Spleen (tissue), 11 donors: ENCODE results near the gene RNF180. TPM values are rescaled to one million over a fixed set of nuclear protein-coding genes. Genes with fewer than 3 reads are reported as not detected.
"Not testable (repeated sequence)": the region's sequence is repeated elsewhere in the genome, so short reads cannot be mapped to it uniquely, and the experiment has no call there.

Source experiments
- DNase-seq: peaks from one replicate; pipeline ENCODE4 v3.0.0-alpha.2; 2020
- H3K27ac ChIP-seq, 8 donors: fragments of 200-600 bp; sonication (generic) in 7 of 8; 1 replicate in 4 of 8; 2 replicates in 4 of 8; pipeline versions ENCODE4 v1.5.0 to v1.8.0; 2016 to 2021; ENCODE audit warnings: inconsistent platforms in 4 of 8, mild to moderate bottlenecking in 4 of 8, moderate library complexity in 1 of 8
- H3K27me3 ChIP-seq, 7 donors: fragments of 200-600 bp; sonication (generic) in 6 of 7; replicated peaks in 1 of 7; 1 replicate in 4 of 7; 2 replicates in 3 of 7; pipeline versions ENCODE4 v1.5.0 to v1.8.0; 2016 to 2021; ENCODE audit warnings: inconsistent platforms in 3 of 7, mild to moderate bottlenecking in 1 of 7
- H3K36me3 ChIP-seq, 6 donors: fragments of 200-600 bp; sonication (generic) in 5 of 6; 1 replicate in 4 of 6; 2 replicates in 2 of 6; pipeline versions ENCODE4 v1.5.0 to v1.8.0; 2016 to 2021; ENCODE audit warnings: inconsistent platforms in 2 of 6
- H3K4me1 ChIP-seq, 6 donors: fragments of 200-600 bp; sonication (generic) in 5 of 6; 1 replicate in 3 of 6; 2 replicates in 3 of 6; pipeline versions ENCODE4 v1.5.0 to v1.8.0; 2016 to 2021; ENCODE audit warnings: inconsistent platforms in 3 of 6
- H3K4me3 ChIP-seq, 8 donors: fragments of 200-600 bp; sonication (generic) in 7 of 8; 1 replicate in 4 of 8; 2 replicates in 4 of 8; pipeline versions ENCODE4 v1.5.0 to v1.8.0; 2016 to 2021; ENCODE audit warnings: inconsistent platforms in 4 of 8, mild to moderate bottlenecking in 4 of 8, moderate library complexity in 2 of 8
- H3K9me3 ChIP-seq, 8 donors: fragments of 200-600 bp; sonication (generic) in 7 of 8; 1 replicate in 4 of 8; 2 replicates in 4 of 8; pipeline versions ENCODE4 v1.5.0 to v1.8.0; 2016 to 2021; ENCODE audit warnings: inconsistent platforms in 4 of 8
- CTCF ChIP-seq, 11 experiments: fragments of 200-600 bp in 7 of 11; fragments of 450-650 bp in 4 of 11; sonication (generic) in 4 of 11; IDR thresholded peaks in 8 of 11; conservative IDR thresholded peaks in 3 of 11; 1 replicate in 7 of 11; 2 replicates in 4 of 11; pipeline versions ENCODE4 v1.4.0 to v1.8.0; 2016 to 2021; ENCODE audit warnings: antibody characterized with exemption in 11 of 11, inconsistent platforms in 4 of 11, mild to moderate bottlenecking in 1 of 11
- POLR2A ChIP-seq, 3 donors: fragments of 450-650 bp; IDR thresholded peaks; one replicate each; pipeline ENCODE4 v1.5.1; 2017; ENCODE audit warnings: antibody characterized with exemption in 3 of 3, mild to moderate bottlenecking in 1 of 3
- POLR2AphosphoS5 ChIP-seq, 3 donors: sonication (generic); formaldehyde crosslinking; IDR thresholded peaks; one replicate each; pipeline ENCODE4 v1.5.1; 2017; ENCODE audit warnings: antibody characterized with exemption in 3 of 3
- WGBS, 5 donors: extraction: QIAGEN DNeasy Blood & Tissue Kit in 3 of 5; methylation state at CpG; one replicate each; pipeline versions ENCODE4 v1.1.5 to v1.1.7; 2013 to 2018; 5-methylcytosine and 5-hydroxymethylcytosine counted together
- intact Hi-C: fragments of 100-400 bp; cut with DNase I; formaldehyde crosslinking; loops from one replicate; pipeline ENCODE4 v1.15.0; 2023; ENCODE audit warnings: low total_unique reads
- polyA plus RNA-seq, 3 donors: library from polyadenylated mRNA; stranded (reverse); fragments of 200-250 nt; gene quantifications; one replicate each; pipeline ENCODE4 v1.2.1, GENCODE V29; 2013
- total RNA-seq, 7 donors: library from RNA; depleted of rRNA in 3 of 7; stranded (reverse); fragments of >200 nt in 3 of 7; fragmentation: NEBNext Ultra II Directional in 4 of 7; extraction: Animal tissue kit (Norgen Biotek cat#: 25700) in 4 of 7; gene quantifications; one replicate each; pipeline versions ENCODE4 v1.1.0 to v1.2.1, GENCODE V29; 2016 to 2021
- donor health status: healthy with polysubstance abuse.
- donor health status: DM: no; HTN: no; CAD: no; lungs with moderate emphysema.
- donor health status: DM: no; HTN: no; CAD: no.
- donor health status: Bipolar disorder and iron deficiency.
- donor health status: healthy.
- donor health status: DM: no; HTN: no; CAD: no.
- donor health status: DM: yes; HTN: yes; CAD: no.

RNF180 gene
- total and polyA plus RNA-seq, 10 donors, result 0.72 to 18.3 (median 9.1) TPM

DNA sequence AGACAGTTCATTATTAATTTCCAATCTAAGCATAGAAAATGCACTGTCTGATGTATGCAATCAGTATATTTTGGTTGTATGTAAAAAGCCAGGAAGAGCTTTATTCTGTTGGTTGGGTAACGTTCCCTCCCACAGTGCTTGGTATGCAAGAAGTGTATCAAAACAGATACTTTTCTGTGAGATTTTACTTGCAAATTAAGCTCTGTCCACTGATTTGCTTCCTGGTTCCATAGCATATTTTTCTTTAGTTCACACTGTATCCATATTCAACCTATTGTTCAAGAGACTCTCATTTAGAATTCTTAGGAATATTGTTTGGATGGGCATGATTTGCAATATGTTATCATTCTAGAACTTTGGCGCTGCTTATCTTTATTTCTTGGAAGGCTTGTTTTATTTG, 47.4 kb downstream of the RNF180 start:
- no peaks in the 10 kb centered on the region for H3K4me1 ChIP-seq
- H3K27ac ChIP-seq, result no peak overlapping the region
- no peaks in the 10 kb centered on the region for H3K27me3 ChIP-seq
- TF ChIP-seq CTCF (IDR thresholded peaks at IDR 0.05 in 8 of 11, conservative IDR thresholded peaks at IDR 0.05 in 3 of 11) (no peak), POLR2AphosphoS5 (IDR thresholded peaks at IDR 0.05) (no peak), POLR2A (IDR thresholded peaks at IDR 0.05) (no peak)
- H3K36me3 ChIP-seq, result no peaks in the 10 kb centered on the region
- 78 to 91% (median 87%) methylated on average over 2 of the region's 2 CpGs for WGBS, 5 donors
- H3K9me3 ChIP-seq, result no peaks in the 10 kb centered on the region
- DNase-seq, result no peak
- H3K4me3 ChIP-seq, result no peak overlapping the region
- intact Hi-C loops, result no loop called here

DNA sequence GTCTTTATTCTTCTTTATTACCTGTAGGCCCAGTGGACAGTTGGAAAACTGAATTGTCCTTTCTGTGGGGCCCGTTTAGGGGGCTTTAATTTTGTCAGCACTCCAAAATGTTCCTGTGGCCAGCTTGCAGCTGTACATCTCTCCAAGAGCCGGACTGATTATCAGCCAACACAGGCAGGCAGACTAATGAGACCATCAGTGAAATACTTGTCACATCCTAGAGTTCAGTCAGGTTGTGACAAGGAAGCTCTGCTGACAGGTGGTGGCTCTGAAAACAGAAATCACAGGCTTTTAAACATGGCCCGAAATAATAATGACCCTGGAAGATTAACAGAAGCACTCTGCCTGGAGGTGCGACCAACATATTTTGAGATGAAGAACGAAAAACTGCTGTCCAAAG, 47.9 kb downstream of the RNF180 start:
- intact Hi-C loops, result no loop called here

GRCh38 chr5:64214132-64214531, 48.5 kb downstream of the RNF180 start:
- intact Hi-C loops, result no loop called here
- Histone ChIP-seq H3K4me1 (no peaks in the 10 kb centered on the region), H3K27ac (no peak overlapping the region), H3K36me3 (no peaks in the 10 kb centered on the region), H3K4me3 (no peak overlapping the region), H3K9me3 (no peaks in the 10 kb centered on the region), H3K27me3 (no peaks in the 10 kb centered on the region)
- WGBS, 5 donors, result 69 to 83% (median 77%) methylated on average over 3 of the region's 3 CpGs
- no peak for TF ChIP-seq POLR2AphosphoS5 (IDR thresholded peaks at IDR 0.05)
- no peak for TF ChIP-seq CTCF (IDR thresholded peaks at IDR 0.05 in 8 of 11, conservative IDR thresholded peaks at IDR 0.05 in 3 of 11)
- no peak for TF ChIP-seq POLR2A (IDR thresholded peaks at IDR 0.05)
- no peak for DNase-seq

More for the DNA sequence above, 47.9 kb downstream of the RNF180 start:
- Histone ChIP-seq H3K4me3 (no peak overlapping the region), H3K4me1 (no peaks in the 10 kb centered on the region), H3K9me3 (no peaks in the 10 kb centered on the region), H3K27me3 (no peaks in the 10 kb centered on the region), H3K27ac (no peak overlapping the region), H3K36me3 (no peaks in the 10 kb centered on the region)
- WGBS, 5 donors, result 75 to 91% (median 81%) methylated on average over 5 of the region's 5 CpGs
- TF ChIP-seq POLR2AphosphoS5 (IDR thresholded peaks at IDR 0.05), result no peak
- TF ChIP-seq CTCF (IDR thresholded peaks at IDR 0.05 in 8 of 11, conservative IDR thresholded peaks at IDR 0.05 in 3 of 11), result no peak
- no peak for TF ChIP-seq POLR2A (IDR thresholded peaks at IDR 0.05)
- DNase-seq, result no peak

DNA sequence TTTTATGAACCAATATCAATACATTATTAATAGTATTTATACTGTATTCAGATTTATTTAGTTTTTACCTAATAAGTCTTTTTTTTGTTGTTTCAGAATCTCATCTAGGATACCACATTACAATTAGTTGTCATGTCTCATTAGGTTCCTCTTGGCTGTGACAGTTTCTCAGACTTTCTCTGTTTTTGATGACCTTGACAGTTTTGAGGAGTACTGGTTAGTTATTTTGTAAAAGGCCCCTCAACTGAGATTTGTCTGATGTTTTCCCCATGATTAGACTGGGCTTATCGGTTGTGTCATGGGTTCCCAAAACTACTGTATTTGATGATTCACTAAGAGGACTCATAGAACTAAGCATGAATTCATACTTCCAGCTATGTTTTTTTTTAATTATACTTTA, 56.3 kb downstream of the RNF180 start:
- DNase-seq, result no peak
- 92 to 100% (median 94%) methylated on average over 1 of the region's 1 CpG for WGBS, 5 donors
- Histone ChIP-seq H3K4me3 (no peak overlapping the region), H3K36me3 (peaks cover 0 to 11% (median 0%) of the 10 kb centered on the region in 6 donors), H3K9me3 (peaks cover 0 to 13% (median 1%) of the 10 kb centered on the region in 8 donors), H3K27ac (no peak overlapping the region), H3K4me1 (no peaks in the 10 kb centered on the region), H3K27me3 (no peaks in the 10 kb centered on the region)
- TF ChIP-seq CTCF (IDR thresholded peaks at IDR 0.05 in 8 of 11, conservative IDR thresholded peaks at IDR 0.05 in 3 of 11) (no peak), POLR2A (IDR thresholded peaks at IDR 0.05) (no peak), POLR2AphosphoS5 (IDR thresholded peaks at IDR 0.05) (no peak)
- intact Hi-C loops, result no loop called here

- peak; percentile 56 for DNase-seq
- H3K9me3 ChIP-seq, result peaks cover 0 to 13% (median 1%) of the 10 kb centered on the region in 8 donors
- intact Hi-C loops, H3K27me3 ChIP-seq, H3K4me1 ChIP-seq, H3K27ac ChIP-seq, H3K4me3 ChIP-seq: not testable (repeated sequence)
- peaks cover 0 to 11% (median 0%) of the 10 kb centered on the region in 6 donors for H3K36me3 ChIP-seq
- 86 to 97% (median 96%) methylated on average over 32 to 50 of the region's 50 CpGs for WGBS, 5 donors
Observed at GRCh38 chr5:64225286-64225981, 59.8 kb downstream of the RNF180 start.

DNA sequence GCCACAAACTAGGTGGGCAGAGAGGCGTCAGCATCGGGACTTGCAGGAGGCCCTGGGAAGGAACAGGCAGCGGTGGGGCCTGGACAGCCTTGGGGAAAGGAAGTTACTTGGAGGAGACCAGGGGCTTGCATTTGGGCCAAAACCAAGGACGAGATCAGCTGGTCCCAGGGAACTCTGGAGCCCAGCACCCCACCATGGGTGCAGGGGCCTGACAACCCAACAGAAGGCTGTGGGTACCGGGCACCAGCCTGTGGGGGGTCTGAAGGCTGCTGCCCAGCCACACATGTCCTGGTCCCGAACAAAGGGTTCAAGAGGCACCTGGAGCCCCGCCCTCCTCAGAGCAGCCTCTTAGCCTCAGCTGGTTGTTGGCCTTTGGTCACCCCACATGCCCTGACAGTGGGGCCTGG, 61.5 kb downstream of the RNF180 start:
- peaks cover 0 to 11% (median 0%) of the 10 kb centered on the region in 6 donors for H3K36me3 ChIP-seq
- H3K27ac ChIP-seq, intact Hi-C loops, H3K4me3 ChIP-seq, H3K27me3 ChIP-seq, H3K4me1 ChIP-seq, DNase-seq: not testable (repeated sequence)
- WGBS, 5 donors, result 81 to 92% (median 88%) methylated on average over 7 of the region's 7 CpGs
- peaks cover 0 to 13% (median 1%) of the 10 kb centered on the region in 8 donors for H3K9me3 ChIP-seq
